GF-D8 (cell line): Measurements from ENCODE around the gene CTNND2.
"Not testable (repeated sequence)": the region's sequence is repeated elsewhere in the genome, so short reads cannot be mapped to it uniquely, and the experiment has no call there.

Experiments
- DNase-seq: peaks from one replicate; lab custom pipeline; 2025; lab: John Stamatoyannopoulos, UW

CTNND2 gene

DNA sequence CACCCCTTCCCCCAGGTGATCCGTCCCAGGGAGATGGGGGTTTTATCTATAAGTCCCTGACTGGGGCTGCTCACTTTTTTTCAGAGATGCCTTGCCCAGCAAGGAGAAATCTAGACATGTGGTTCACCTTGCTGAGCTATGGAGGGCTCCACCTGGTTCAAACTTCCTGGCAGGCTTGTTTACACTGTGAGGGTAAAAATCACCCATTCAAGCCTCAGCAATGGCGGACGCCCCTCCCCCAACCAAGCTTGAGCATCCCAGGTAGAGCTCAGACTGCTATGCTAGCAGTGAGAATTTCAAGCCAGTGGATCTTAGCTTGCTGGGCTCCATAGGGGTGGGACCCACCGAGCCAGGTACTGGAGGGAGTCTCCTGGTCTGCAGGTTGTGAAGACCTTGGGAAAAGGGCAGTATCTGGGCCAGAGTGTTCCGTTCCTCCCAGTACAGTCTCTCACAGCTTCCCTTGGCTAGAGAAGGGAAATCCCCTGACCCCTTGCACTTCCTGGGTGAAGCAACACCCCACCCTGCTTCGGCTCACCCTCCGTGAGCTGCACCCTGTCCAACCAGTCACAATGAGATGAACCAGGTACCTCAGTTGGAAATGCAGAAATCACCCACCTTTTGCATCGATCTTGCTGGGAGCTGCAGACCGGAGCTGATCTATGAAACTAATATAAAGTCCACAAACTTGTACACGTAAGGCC lies 231.7 kb downstream of the CTNND2 start:
- no peak for DNase-seq

DNA sequence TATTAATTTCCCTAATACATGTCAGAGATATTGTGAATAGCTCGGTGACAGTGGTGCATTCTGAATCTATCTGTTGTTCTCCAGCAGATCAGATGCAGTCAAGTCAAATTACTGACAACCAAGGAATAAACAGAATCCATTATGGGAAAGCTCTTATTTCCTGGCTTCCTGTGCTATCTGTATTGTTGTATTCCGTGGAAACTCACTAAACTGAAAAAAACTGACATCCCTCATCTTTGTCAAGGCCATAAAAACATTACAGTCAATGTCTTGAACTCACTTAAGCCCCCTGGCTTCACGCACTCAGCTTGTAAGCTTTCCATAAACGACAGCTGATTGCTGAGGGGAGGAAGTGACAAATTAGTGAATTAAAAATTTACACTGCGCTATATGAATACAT lies 245.9 kb downstream of the CTNND2 start:
- no peak for DNase-seq

DNA sequence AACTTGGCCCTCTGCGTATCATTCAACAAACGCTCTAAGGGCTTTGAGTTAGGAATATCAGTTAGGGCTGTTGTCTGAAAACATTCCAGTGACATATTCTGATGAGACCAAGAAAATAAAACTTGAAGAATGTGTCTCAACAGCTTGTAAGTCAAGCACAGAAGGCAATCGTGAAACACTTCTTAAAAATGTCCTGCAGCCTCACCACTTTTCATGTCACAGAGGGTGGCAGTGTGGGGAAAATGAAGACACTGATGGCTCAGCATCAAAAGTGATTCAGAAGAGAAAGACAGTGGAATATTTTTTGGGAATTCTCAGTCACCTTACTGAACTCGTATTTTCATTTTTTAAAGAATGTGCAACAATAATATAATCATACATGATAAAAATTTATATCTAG lies 247.3 kb downstream of the CTNND2 start:
- no peak for DNase-seq

DNA sequence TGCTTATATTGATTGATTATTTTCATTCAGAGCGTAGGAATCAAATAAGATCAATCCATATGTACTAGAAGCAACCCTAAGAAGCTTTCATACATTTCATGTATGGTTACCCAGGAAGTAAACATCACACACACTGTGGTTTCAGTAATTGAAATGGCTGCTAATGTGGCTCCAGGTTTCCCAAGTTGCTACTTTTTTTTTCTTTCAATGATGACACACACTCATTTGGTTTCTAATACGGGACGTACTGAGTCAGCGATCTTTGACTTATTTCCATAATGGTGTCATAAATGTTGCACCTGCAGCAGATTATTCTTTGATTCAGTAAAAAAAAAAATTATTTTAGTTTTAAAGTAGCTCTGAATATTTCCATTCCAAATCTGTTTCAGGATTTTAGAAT lies 248.6 kb downstream of the CTNND2 start:
- no peak for DNase-seq

DNA sequence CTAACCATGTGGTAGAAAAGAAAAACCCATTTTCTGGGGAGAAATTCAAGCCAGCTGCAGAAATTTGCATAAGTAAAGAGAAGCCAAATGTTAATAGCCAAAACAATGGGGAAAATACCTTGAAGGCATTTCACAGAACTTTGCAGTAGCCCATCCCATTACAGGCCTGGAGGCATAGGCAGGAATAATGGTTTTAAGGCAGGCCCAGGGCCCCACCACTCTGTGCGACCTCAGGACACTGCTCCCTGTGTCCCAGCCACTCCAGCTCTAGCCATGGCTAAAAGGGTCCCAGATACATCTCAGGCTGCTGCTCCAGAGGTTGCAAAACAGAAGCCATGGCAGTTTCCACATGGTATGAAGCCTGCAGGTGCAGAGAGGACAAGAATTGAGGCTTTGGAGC lies 253.3 kb downstream of the CTNND2 start:
- no peak for DNase-seq

DNA sequence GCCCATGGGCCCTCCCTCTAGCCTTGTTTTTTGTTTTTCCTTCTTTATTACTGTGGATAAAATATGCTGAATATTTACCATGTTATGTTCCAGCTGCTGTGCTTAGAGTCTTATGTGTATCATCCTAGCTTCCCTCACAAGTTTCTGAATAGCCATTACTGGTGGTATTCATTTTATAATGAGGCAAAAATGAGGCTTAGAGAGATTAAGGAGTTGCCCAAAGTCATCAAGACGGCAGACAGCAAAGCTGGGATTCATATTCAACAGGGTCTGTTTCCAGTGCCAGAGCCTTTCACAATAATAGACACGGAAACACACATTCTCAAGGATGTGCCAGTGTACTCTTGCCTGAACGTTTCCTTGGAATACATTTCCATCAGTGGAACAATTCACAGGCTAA lies 258.1 kb downstream of the CTNND2 start:
- no peak for DNase-seq

DNA sequence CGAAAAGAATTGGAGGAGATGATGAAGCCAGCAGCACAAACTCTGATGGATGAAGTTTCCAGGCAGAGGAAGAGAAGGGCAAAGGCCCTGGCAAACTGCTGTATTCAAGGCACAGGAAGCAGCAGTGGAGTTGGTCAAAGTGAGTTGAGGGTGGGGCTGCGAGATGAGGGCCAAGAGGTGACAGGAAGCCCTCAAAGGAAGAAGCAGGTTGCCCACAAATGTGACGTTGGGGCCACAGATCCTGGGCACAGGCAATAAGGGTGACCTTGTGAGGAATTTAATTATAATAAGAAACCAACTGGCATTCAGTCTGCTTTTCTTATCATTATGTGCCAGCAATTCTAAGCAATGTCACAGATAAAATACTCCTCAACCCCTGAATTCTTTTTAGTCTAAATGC lies 261.8 kb downstream of the CTNND2 start:
- DNase-seq, result no peak

DNA sequence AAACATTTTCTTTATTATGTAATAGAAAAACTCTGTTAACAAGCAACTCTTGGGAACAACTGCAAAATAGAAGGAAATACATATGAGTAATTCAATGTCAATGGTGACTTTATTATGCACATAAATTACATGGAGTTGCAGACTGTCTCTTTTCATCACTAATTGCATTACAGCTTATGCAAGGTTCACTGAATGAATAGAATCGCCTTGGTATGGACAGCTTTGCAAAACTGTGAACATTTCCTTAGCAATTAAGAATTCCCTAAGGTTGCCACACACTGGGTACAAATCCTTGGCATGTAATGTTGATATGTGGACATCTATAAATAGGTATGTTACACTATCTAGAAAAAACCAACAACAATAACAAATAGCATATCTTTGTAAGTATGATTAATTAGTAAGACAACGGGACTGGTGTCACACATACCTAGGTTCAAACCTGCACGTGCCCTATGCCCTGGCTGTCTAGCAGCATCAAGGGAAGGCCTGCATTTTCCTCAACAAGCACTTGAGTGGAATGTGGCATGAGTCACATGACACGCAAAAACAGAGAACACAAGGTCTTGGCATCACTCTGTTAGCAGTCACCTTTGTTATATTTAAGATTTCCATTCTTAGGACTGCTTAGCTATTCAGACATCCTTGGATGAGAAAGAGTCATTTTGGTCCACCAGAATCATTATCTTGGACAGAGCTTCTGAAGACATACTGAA lies 263.9 kb downstream of the CTNND2 start:
- no peak for DNase-seq

DNA sequence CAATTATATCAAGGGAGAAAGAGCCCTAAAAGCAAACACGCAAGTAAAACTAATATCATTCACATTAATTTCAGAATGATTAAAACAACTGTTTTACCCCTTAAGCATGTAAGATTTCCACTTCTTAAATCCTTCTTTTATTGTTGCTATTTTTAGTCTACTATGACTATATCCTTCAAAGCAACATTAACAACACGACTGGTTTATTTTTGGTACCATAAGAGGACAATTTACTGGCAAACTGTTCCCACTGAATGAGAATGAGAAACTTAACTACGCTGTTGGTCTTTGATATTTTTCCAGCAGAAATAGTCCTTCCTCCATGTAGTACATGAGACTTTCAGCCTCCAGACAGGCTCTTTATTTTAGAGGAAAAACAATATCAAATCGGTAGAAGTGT lies 281.5 kb downstream of the CTNND2 start:
- no peak for DNase-seq

DNA sequence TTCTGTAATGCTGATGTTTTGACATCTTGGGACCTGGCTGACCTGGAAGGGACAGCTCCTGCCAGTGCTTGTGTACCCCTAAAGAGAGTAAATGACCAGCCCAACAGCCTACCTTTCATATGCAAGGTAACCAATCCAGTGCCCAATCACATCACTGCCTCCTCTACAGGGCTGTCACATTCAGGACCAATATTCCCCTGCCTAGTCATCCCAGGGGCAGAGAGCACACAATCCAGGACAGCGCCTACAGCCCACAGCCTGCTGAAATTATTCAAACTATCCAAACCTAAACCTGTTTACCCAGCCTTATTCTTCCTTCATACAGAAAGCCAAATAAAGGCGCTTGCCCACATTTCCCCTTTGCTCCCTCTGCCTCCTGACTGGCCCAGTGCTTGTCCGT lies 284.1 kb downstream of the CTNND2 start:
- no peak for DNase-seq

DNA sequence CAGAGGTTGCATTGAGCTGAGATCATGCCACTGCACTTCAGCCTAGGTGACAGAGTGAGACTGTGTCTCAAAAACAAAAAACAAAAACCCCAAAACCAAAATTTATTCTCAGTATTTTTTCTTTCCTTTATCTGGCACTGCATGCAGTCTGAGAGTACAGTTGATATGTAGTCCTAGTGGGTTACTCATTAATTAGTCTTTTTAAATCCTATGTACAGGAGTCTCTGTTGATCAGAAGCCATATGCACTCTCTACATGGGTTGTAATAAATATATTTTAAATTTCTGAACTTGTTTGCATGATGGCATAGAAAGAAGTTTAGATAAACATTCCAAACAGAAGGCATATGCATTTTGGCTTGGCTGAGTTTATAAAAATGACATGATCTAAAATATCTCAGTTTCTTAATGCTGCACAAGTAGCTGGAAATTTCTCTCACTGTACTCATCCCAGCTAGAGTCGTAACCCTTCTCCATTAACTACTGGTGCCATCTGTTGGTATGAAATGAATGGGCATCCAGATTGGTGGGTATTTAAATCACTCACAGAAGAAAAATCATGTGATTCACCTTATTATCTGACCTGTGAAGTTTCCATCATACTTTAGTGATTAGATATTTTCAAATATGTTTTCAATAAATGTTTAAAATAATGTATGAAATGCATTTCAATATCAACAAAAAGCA lies 284.8 kb downstream of the CTNND2 start:
- no peak for DNase-seq

DNA sequence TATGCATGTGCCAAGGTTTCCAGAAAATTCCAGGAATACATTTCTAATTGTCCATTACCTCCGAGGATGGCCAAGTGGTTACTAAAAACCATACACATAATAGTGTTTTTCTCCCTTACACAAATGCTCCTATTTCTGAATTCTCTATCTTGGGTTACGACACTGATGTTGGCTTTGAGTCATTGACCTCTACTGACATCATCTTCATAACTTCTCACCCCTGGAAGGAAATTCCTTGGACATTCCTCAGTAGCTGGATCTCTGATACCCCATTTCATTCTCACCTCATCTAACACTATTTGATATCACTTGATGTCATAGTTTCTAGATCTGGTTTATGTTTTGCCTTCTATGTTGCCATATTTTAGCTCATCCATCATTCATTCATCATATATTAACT lies 287.2 kb downstream of the CTNND2 start:
- no peak for DNase-seq

DNA sequence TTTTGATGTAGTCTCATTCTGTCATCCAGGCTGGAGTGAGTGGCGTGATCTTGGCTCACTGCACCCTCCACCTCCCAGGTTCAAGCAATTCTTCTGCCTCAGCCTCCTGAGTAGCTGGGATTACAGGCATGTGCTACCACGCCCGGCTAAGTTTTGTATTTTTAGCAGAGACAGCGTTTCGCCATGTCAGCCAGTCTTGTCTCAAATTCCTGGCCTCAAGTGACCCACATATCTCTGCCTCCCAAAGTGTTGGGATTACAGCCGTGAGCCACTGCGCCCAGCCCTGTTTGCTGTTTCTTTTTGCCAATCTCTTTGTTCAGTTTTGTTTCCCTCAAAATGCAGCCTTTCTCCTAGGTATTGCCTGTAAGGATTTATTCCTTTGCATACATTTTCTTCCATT lies 287.6 kb downstream of the CTNND2 start:
- not testable (repeated sequence) for DNase-seq

DNA sequence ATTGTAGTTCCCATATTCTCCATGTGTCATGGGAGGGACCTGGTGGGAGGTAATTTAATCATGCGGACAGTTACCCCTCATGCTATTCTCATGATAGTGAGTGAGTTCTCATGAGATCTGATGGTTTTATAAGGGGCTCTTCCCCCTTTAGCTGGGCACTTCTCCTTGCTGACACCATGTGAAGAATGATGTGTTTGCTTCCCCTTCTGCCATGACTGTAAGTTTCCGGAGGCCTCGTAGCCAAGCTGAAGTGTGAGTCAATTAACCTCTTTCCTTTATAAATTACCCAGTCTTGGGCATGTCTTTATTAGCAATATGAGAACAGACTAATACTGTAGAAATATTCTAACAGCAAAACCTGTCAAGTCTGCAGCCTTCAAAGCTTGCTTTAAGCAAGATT lies 293.2 kb downstream of the CTNND2 start:
- DNase-seq, result no peak

DNA sequence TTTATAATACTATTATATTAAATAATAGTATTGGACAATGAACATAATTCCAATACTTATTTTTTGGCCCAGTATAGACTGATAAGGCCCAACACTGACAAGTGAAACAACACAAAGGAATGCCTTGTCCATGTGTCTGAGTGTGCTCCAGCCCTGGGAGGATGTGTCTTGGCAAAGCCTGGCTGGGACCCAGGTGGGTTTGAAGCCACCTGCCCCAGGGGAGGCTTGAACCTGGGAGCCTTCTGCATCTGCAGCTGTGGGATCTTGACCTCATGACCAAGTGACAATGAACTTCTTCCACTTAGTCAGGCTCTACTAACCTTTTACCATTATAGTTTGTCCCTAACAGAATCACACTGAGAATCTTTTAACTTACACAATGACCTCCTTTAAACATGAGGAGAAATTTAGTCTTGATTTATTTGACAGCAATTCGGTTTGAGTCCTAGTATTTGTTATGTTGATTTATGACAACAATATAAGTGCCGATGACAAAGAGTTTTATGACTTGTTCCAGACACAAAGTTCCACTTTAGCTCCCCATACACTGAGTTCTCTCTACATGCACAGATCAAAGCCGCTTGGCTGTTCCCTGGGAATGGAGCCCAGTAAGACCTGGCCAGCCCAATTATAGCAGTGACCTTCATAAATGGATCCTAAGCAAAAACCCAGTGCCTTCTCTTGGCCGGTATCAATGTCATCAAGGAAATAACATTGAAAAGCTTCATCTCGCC lies 294.5 kb downstream of the CTNND2 start:
- no peak for DNase-seq

DNA sequence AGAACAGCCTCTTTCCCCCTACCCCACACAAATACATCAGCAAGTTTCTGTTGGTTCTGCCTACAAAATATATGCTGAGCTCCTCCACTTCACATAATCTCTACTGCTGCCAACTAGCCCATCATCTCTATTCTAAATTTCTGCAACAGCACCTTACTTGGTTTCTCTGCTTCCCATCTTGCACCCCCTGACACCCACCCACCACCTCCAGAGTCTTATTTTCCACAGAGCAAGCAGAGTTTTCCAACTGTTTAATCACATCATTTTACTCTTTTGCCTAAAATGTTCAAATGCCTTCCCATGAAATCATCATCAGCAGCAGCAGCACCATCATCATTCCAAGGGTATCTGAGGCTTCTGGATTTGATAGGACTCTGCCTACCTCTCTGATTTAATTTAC lies 295.7 kb downstream of the CTNND2 start:
- no peak for DNase-seq

DNA sequence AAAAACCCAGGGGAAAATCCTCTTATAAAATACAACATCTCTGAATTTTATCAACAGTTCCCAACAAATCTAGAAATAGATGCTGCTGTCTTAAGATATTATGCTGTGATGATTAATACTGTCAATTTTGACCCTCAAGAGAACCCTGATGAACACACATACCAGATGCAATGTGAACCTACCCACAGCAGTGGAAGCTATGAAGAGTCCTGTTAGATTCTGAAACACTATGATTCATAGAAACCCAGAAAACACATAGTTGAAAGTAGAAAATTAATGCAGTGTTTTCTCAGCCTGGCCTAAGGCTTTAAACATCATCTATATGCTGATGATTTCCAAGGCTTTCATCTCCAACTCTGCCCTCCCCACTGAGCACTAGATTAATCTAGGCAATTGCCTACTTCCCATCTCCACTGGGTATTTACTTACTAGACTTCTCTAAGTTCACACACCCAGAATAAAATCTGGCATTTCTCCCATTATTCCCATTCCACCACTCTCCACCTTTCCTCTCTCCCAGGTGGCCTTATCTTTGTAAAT lies 296.2 kb downstream of the CTNND2 start:
- no peak for DNase-seq

DNA sequence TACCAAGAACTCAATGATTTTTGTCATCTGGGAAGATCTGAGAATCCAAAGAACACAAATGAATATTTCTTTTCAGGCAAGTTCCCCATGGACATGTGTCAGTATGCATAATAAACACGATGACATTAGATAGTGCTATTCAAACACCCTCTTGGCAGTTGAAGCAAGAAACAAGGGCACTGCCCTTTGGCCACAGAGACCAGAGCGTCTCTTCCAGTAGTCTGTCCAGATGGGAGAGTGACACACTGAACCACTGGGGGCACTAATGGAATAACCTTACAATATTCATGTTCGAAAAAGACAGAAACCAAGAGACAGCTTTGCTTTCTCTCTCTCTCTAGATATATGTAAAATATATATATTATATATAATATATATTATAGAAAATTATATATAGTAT lies 301.9 kb downstream of the CTNND2 start:
- DNase-seq, result no peak

DNA sequence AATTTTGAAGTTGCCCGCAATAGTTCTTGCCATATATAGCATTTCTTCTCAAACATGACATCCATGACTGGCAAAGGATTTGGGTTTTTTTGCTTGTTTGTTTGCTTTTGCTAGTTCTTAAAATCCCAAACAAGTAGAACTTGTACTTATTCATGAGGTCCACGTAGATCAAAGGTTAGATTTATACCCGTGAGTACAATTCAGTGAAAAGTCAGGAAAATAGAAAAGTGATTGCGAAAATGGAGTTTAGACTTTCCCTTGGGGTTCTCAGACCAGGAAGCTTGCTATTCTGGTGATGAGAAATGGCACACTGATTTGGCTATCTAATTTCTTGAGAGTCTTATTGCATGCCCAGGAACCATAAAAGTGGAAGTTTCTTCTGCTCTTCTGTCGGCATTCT lies 304.7 kb downstream of the CTNND2 start:
- DNase-seq, result no peak

DNA sequence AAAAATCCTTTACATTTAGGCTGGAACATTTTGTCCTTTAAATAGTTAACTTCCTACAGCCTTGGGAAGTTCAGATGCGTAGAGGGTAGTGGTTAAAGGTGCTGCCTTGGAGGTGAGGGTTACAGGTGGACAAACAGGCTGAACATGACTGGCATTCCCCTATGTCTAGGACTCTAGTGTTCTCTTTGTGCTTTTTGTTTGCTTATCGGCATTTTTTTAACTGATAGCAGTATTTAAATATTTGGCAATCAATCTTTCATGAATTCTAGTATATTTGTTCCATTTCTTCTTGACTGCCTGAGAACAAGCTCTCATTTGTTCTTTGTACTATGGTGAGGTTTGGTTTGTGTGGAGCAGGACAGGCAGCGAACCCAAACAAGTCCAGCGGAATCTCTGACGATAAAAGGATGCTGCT lies 307.6 kb downstream of the CTNND2 start:
- DNase-seq, result no peak

DNA sequence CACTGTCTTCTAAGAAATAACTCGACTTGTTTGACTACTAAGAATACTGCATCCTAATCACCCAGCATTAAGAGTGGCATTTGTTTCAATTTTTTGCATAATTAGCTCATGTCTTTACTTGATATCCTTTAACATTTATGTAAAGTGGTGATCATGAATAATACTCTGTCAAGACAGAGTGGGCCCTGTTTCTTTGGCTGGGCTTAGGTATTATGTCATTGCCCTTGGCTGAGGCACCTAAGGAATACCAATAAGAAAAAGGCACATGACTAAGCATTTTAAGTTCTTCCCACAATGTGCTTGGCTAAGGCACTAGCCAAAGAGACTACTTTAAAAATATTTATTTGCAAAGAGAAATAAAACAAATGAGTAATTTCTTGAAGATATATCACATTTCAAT lies 308.1 kb downstream of the CTNND2 start:
- no peak for DNase-seq

DNA sequence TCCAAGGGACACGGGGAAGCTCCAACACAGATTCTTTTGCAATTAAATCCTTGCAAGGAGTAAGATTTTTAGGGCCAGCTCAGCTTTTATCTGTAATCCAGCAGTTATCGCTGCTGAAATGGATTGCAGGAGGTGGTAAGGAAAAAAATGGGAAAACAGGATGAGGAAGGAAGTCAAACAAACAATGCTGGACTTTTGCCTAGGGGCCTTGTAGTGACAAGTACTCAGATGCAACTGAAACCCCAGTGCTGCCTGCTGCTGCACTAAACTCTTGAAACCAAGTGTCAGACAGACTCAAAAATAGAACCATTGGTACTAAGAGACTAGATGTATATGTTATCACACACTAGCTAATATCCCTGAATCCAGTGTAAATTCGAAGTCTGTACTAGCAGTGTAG lies 309.2 kb downstream of the CTNND2 start:
- DNase-seq, result no peak
